HepG2 (cell line): Measurements from ENCODE around the gene UBXN2A. TPM values are rescaled to one million over a fixed set of nuclear protein-coding genes. Genes with fewer than 3 reads are reported as not detected.
A peak's percentile ranks its signal among the peaks of the same experiment; 100 is the strongest.

ENCODE experiments used
- DNMT3B ChIP-seq: conservative IDR thresholded peaks from 2 replicates; pipeline ENCODE4 v1.6.1; 2016; ENCODE audit warnings: missing biosample characterization, control low read depth
- GZF1 ChIP-seq: sonication (generic); formaldehyde crosslinking; IDR thresholded peaks from 2 replicates; pipeline ENCODE4 v1.5.1; 2020; ENCODE audit warnings: mild to moderate bottlenecking, missing genetic modification reagents
- HDAC2 ChIP-seq: sonication (generic); formaldehyde crosslinking; IDR thresholded peaks from 2 replicates; pipeline ENCODE4 v1.4.0; 2020; ENCODE audit warnings: missing genetic modification reagents
- NR2F2 ChIP-seq: IDR thresholded peaks from 2 replicates; pipeline ENCODE4 v1.6.1; 2012; ENCODE audit warnings: low read depth, inconsistent platforms, borderline replicate concordance
- SAFB2 ChIP-seq: sonication (generic); formaldehyde crosslinking; IDR thresholded peaks from 2 replicates; pipeline ENCODE4 v1.5.1; 2020; ENCODE audit warnings: missing genetic modification reagents, low read depth, mild to moderate bottlenecking, borderline replicate concordance
- SRY ChIP-seq: sonication (generic); formaldehyde crosslinking; IDR thresholded peaks from 2 replicates; pipeline ENCODE4 v1.8.0; 2022; ENCODE audit warnings: mild to moderate bottlenecking, missing genetic modification reagents
- TBX3 ChIP-seq: fragments of 450-650 bp; IDR thresholded peaks from 2 replicates; pipeline ENCODE4 v1.6.1; 2017; ENCODE audit warnings: antibody characterized with exemption, mild to moderate bottlenecking, inconsistent platforms, borderline replicate concordance
- THAP8 ChIP-seq: sonication (generic); formaldehyde crosslinking; IDR thresholded peaks from 2 replicates; pipeline ENCODE4 v1.5.1; 2020; ENCODE audit warnings: missing genetic modification reagents, mild to moderate bottlenecking, borderline replicate concordance
- ZNF142 ChIP-seq: sonication (generic); formaldehyde crosslinking; IDR thresholded peaks from 2 replicates; pipeline ENCODE4 v1.4.0; 2020; ENCODE audit warnings: missing genetic modification reagents
- ZNF441 ChIP-seq: sonication (generic); formaldehyde crosslinking; IDR thresholded peaks from 2 replicates; pipeline ENCODE4 v1.7.0; 2021; ENCODE audit warnings: missing genetic modification reagents, borderline replicate concordance
- ZNF674 ChIP-seq: sonication (generic); formaldehyde crosslinking; IDR thresholded peaks from 2 replicates; pipeline ENCODE4 v1.5.0; 2020; ENCODE audit warnings: low read depth, mild to moderate bottlenecking, missing genetic modification reagents
- ZNF747 ChIP-seq: sonication (generic); formaldehyde crosslinking; IDR thresholded peaks from 2 replicates; pipeline ENCODE4 v1.8.1; 2023; ENCODE audit warnings: missing genetic modification reagents, mild to moderate bottlenecking, borderline replicate concordance
- polyA plus RNA-seq, 8 experiments: library from polyadenylated mRNA; depleted of rRNA in 3 of 8; stranded (reverse) in 7 of 8; unstranded in 1 of 8; fragments of >200 nt; fragmentation: Illumina TruSeq in 4 of 8; extraction: Trizol in 4 of 8; gene quantifications; 2 replicates each; pipeline versions ENCODE4 v1.2.1 to v1.2.3, GENCODE V29; 2011 to 2016; ENCODE audit warnings: low read depth in 4 of 8, missing spikeins in 1 of 8, mixed read lengths in 1 of 8; ENCODE audit not compliant: insufficient read depth in 1 of 8
- total RNA-seq, 5 experiments: library from RNA; depleted of rRNA; stranded (reverse); fragments of >200 nt; fragmentation: Illumina TruSeq; extraction: Trizol; gene quantifications; 2 replicates each; pipeline ENCODE4 v1.2.3, GENCODE V29; 2016; ENCODE audit warnings: low read depth in 1 of 5
- TF ChIP-seq, protein P1 (sequence below): sonication (generic); formaldehyde crosslinking; IDR thresholded peaks from 2 replicates; pipeline ENCODE4 v1.4.0; 2020; ENCODE audit warnings: mild to moderate bottlenecking, low read depth, missing genetic modification reagents
- TF ChIP-seq, protein P2 (sequence below): sonication (generic); formaldehyde crosslinking; IDR thresholded peaks from 2 replicates; pipeline ENCODE4 v1.4.0; 2020; ENCODE audit warnings: missing genetic modification reagents
- TF ChIP-seq, protein P3 (sequence below): sonication (generic); formaldehyde crosslinking; IDR thresholded peaks from 2 replicates; pipeline ENCODE4 v1.4.0; 2020; ENCODE audit warnings: missing genetic modification reagents

Gene UBXN2A
- total and polyA plus RNA-seq, 2 of the 13 experiments (the other 11 are each of a cell fraction or from before 2014, with no cell fraction given) = 8.3 to 20.9 TPM

DNA sequence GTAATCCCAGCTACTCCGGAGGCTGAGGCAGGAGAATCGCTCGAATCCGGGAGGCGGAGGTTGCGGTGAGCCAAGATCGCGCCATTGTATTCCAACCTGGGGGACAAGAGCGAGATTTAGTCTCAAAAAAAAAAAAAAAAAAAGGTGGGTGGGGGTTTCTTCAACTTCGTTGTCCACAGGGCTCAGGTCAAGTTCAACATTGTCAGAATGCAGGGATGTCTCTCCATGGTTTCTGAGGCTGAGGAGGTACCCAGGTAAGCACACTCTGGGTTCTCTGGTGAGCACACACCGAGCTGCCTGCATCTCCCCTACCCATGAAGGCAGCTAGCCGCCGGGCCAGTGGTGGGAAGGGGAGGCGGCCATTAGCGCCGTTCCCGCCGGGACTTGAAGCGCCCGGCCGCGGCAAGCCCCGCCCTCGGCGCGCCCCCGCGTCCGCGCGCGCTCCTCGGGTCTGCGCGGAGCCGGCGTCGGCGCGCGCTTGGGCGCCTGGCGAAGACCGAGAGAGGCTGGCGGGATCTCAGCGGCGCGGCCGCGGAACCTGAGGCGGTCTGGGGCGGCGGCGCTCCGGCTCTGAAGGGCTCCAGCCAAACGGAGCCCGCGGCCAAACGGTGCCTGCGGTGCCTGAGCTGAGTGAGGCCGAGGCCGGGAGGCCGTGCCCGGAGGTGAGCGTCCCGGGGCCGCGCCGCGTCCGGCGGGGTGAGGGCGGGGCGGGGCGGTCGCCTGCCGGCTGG is at the start of gene UBXN2A (continued):
- TF ChIP-seq, protein P1, sequence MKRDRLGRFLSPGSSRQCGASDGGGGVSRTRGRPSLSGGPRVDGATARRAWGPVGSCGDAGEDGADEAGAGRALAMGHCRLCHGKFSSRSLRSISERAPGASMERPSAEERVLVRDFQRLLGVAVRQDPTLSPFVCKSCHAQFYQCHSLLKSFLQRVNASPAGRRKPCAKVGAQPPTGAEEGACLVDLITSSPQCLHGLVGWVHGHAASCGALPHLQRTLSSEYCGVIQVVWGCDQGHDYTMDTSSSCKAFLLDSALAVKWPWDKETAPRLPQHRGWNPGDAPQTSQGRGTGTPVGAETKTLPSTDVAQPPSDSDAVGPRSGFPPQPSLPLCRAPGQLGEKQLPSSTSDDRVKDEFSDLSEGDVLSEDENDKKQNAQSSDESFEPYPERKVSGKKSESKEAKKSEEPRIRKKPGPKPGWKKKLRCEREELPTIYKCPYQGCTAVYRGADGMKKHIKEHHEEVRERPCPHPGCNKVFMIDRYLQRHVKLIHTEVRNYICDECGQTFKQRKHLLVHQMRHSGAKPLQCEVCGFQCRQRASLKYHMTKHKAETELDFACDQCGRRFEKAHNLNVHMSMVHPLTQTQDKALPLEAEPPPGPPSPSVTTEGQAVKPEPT (CRISPR knock-in tag) = peak; percentile 41; the same call in 1 of the 2 replicates
- TF ChIP-seq THAP8 (CRISPR knock-in tag) (0 out of 2 replicates have a peak, but pooled peaks have one; percentile 33), TBX3 (no peak), ZNF441 (CRISPR knock-in tag) (peak; percentile 82; the same call in 1 of the 2 replicates), NR2F2 (0 out of 2 replicates have a peak, but pooled peaks have one; percentile 15), GZF1 (peak; percentile 19; the same call in 1 of the 2 replicates), SRY (CRISPR knock-in tag) (peak; percentile 90; the same call in 1 of the 2 replicates), SAFB2 (CRISPR knock-in tag) (peak; percentile 53; the same call in 1 of the 2 replicates), HDAC2 (CRISPR knock-in tag) (0 out of 2 replicates have a peak, but pooled peaks have one; percentile 10), ZNF142 (peak; percentile 50), ZNF747 (CRISPR knock-in tag) (no peak), ZNF674 (peak; percentile 80; the same call in 1 of the 2 replicates), DNMT3B (CRISPR knock-in tag) (no peak; the same call in 1 of the 2 replicates)
- TF ChIP-seq, protein P2, sequence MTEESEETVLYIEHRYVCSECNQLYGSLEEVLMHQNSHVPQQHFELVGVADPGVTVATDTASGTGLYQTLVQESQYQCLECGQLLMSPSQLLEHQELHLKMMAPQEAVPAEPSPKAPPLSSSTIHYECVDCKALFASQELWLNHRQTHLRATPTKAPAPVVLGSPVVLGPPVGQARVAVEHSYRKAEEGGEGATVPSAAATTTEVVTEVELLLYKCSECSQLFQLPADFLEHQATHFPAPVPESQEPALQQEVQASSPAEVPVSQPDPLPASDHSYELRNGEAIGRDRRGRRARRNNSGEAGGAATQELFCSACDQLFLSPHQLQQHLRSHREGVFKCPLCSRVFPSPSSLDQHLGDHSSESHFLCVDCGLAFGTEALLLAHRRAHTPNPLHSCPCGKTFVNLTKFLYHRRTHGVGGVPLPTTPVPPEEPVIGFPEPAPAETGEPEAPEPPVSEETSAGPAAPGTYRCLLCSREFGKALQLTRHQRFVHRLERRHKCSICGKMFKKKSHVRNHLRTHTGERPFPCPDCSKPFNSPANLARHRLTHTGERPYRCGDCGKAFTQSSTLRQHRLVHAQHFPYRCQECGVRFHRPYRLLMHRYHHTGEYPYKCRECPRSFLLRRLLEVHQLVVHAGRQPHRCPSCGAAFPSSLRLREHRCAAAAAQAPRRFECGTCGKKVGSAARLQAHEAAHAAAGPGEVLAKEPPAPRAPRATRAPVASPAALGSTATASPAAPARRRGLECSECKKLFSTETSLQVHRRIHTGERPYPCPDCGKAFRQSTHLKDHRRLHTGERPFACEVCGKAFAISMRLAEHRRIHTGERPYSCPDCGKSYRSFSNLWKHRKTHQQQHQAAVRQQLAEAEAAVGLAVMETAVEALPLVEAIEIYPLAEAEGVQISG (CRISPR knock-in tag) = peak; percentile 84
- TF ChIP-seq, protein P3, sequence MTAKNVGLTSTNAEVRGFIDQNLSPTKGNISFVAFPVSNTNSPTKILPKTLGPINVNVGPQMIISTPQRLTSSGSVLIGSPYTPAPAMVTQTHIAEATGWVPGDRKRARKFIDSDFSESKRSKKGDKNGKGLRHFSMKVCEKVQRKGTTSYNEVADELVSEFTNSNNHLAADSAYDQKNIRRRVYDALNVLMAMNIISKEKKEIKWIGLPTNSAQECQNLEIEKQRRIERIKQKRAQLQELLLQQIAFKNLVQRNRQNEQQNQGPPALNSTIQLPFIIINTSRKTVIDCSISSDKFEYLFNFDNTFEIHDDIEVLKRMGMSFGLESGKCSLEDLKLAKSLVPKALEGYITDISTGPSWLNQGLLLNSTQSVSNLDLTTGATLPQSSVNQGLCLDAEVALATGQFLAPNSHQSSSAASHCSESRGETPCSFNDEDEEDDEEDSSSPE (CRISPR knock-in tag) = peak; percentile 78; the same call in 1 of the 2 replicates
